Trophoblast cell (in vitro differentiated cells and primary cell): ENCODE data around the gene TIMP1.

ENCODE experiments used
- DNase-seq, 2 donors: peaks; one replicate each; pipeline ENCODE4 v3.0.0-alpha.2; 2016
- H2AFZ ChIP-seq: 2 replicates; pipeline ENCODE4 v1.6.1; 2013; ENCODE audit warnings: low read length, moderate library complexity, mild to moderate bottlenecking; ENCODE audit not compliant: insufficient read depth, poor library complexity
- H2AK5ac ChIP-seq: 2 replicates; pipeline ENCODE4 v1.6.1; 2013; ENCODE audit warnings: mild to moderate bottlenecking, low read length
- H2BK120ac ChIP-seq: 2 replicates; pipeline ENCODE4 v1.6.1; 2013; ENCODE audit warnings: low read length, mild to moderate bottlenecking, moderate library complexity; ENCODE audit not compliant: insufficient read depth, poor library complexity
- H2BK12ac ChIP-seq: 2 replicates; pipeline ENCODE4 v1.6.1; 2013; ENCODE audit warnings: mild to moderate bottlenecking, low read length, moderate library complexity
- H2BK5ac ChIP-seq: 2 replicates; pipeline ENCODE4 v1.6.1; 2013; ENCODE audit warnings: low read length, low read depth, moderate library complexity, mild to moderate bottlenecking; ENCODE audit not compliant: poor library complexity
- H3K14ac ChIP-seq: 2 replicates; pipeline ENCODE4 v1.6.1; 2013; ENCODE audit warnings: mild to moderate bottlenecking, low read length
- H3K18ac ChIP-seq: 2 replicates; pipeline ENCODE4 v1.6.1; 2013; ENCODE audit warnings: mild to moderate bottlenecking, low read length
- H3K23ac ChIP-seq: 2 replicates; pipeline ENCODE4 v1.6.1; 2013; ENCODE audit warnings: low read length
- H3K27ac ChIP-seq: 2 replicates; pipeline ENCODE4 v1.5.1; 2013; ENCODE audit warnings: low read depth, mild to moderate bottlenecking, inconsistent platforms, low read length, moderate library complexity
- H3K27me3 ChIP-seq: 2 replicates; pipeline ENCODE4 v1.6.1; 2013; ENCODE audit warnings: inconsistent platforms, mild to moderate bottlenecking, low read length, moderate library complexity; ENCODE audit not compliant: insufficient read depth
- H3K36me3 ChIP-seq, 2 experiments: 1 replicate in 1 of 2; 2 replicates in 1 of 2; pipeline ENCODE4 v1.6.1; 2013; ENCODE audit warnings: low read length in 2 of 2, mild to moderate bottlenecking in 2 of 2, moderate library complexity in 1 of 2; ENCODE audit not compliant: insufficient read depth in 2 of 2, control insufficient read depth in 1 of 2
- H3K4ac ChIP-seq: 2 replicates; pipeline ENCODE4 v1.6.1; 2013; ENCODE audit warnings: low read depth, mild to moderate bottlenecking, low read length, moderate library complexity
- H3K4me1 ChIP-seq, 2 experiments: 1 replicate in 1 of 2; 2 replicates in 1 of 2; pipeline ENCODE4 v1.6.1; 2013; ENCODE audit warnings: low read length in 2 of 2, mild to moderate bottlenecking in 2 of 2, moderate library complexity in 1 of 2; ENCODE audit not compliant: insufficient read depth in 2 of 2, control insufficient read depth in 1 of 2
- H3K4me2 ChIP-seq: 2 replicates; pipeline ENCODE4 v1.6.1; 2013; ENCODE audit warnings: inconsistent platforms, mild to moderate bottlenecking, low read length, moderate library complexity
- H3K4me3 ChIP-seq: 2 replicates; pipeline ENCODE4 v1.5.1; 2013; ENCODE audit warnings: mild to moderate bottlenecking, low read depth, low read length, inconsistent platforms
- H3K79me1 ChIP-seq: one replicate; pipeline ENCODE4 v1.6.1; 2013; ENCODE audit warnings: low read length
- H3K79me2 ChIP-seq: 2 replicates; pipeline ENCODE4 v1.6.1; 2013; ENCODE audit warnings: low read length, mild to moderate bottlenecking; ENCODE audit not compliant: control insufficient read depth, insufficient read depth, poor library complexity
- H3K9ac ChIP-seq: 2 replicates; pipeline ENCODE4 v1.6.1; 2013; ENCODE audit warnings: mild to moderate bottlenecking, low read length
- H3K9me3 ChIP-seq: 2 replicates; pipeline ENCODE4 v1.6.1; 2013; ENCODE audit warnings: low read depth, mild to moderate bottlenecking, control low read depth, inconsistent platforms, low read length; ENCODE audit not compliant: insufficient read depth
- H4K12ac ChIP-seq: 2 replicates; pipeline ENCODE4 v1.6.1; 2013; ENCODE audit warnings: low read depth, mild to moderate bottlenecking, low read length, moderate library complexity
- H4K8ac ChIP-seq: 2 replicates; pipeline ENCODE4 v1.6.1; 2013; ENCODE audit warnings: low read depth, mild to moderate bottlenecking, low read length, moderate library complexity
- H4K91ac ChIP-seq: one replicate; pipeline ENCODE4 v1.6.1; 2013; ENCODE audit warnings: low read depth, mild to moderate bottlenecking, low read length, moderate library complexity
- WGBS: extraction: QIAGEN DNeasy Blood & Tissue Kit; methylation state at CpG from one replicate; pipeline ENCODE4 v1.1.7; 2013; ENCODE audit warnings: missing lambda C conversion rate; ENCODE audit not compliant: insufficient read length, insufficient coverage; ENCODE audit errors: extremely low coverage; 5-methylcytosine and 5-hydroxymethylcytosine counted together

Gene TIMP1

DNA sequence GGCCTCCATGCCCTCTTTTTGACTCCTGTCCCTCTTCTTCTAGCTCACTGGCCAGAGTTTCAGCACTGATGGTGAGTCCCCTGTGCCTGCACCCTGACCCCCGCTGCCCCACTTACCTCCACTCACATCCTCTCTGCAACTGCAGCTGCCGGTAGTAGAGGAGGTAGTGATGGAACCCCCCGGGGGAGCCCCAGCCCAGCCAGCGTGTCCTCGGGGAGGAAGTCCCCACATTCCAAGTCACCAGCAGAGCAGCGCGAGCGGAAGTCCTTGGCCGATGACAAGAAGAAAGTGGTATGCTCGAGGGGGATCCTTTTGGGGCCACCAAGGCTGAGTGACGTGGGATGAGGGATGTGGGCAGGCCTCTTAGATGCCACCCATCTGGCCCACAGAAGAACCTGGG lies 15.4 kb upstream of the TIMP1 start:
- H2BK120ac ChIP-seq: no peak overlapping the region
- no CpG with 5 or more reads among the region's 11 CpGs for WGBS

DNA sequence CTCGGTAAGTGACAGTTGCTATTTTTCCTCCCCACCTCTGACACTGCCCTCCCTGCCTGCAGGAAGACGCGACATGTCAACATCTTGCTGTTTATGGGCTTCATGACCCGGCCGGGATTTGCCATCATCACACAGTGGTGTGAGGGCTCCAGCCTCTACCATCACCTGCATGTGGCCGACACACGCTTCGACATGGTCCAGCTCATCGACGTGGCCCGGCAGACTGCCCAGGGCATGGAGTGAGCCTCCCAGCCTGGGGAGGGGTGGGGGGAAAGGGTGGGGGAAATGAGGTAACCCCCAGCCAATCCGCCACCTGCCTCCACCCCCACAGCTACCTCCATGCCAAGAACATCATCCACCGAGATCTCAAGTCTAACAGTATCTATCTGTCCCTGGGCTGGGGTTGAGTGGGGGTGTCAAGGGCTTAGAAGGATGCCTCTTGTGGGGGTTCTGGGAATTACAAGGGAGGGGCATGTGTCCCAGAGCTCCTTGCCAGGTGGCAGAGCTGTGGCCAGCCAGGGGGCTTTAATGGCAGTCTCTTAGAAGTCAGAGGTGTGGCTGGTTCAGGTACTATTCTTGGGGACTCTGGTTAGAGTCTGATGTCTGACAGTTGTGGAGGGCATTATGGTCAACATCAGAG lies 13.5 kb upstream of the TIMP1 start:
- DNase-seq: no peak
- no peak overlapping the region for H2BK5ac ChIP-seq
- H3K23ac ChIP-seq: no peak overlapping the region
- H3K4me3 ChIP-seq: no peak overlapping the region
- peaks cover 3% of the 10 kb centered on the region for H3K79me1 ChIP-seq
- H3K79me2 ChIP-seq: peaks cover under 1% of the 10 kb centered on the region
- no peak overlapping the region for H3K4ac ChIP-seq
- H2AK5ac ChIP-seq: no peak overlapping the region
- no peak overlapping the region for H2BK120ac ChIP-seq
- H2BK12ac ChIP-seq: no peak overlapping the region
- H4K12ac ChIP-seq: no peak overlapping the region
- H3K9me3 ChIP-seq: peaks cover 2% of the 10 kb centered on the region
- no CpG with 5 or more reads among the region's 13 CpGs for WGBS
- no peak overlapping the region for H2AFZ ChIP-seq
- H4K91ac ChIP-seq: no peak overlapping the region
- H3K27ac ChIP-seq: no peak overlapping the region
- no peak overlapping the region for H3K14ac ChIP-seq
- H3K9ac ChIP-seq: no peak overlapping the region
- no peak overlapping the region for H4K8ac ChIP-seq
- H3K36me3 ChIP-seq: peaks cover 43 to 60% of the 10 kb centered on the region in 2 experiments
- no peak overlapping the region for H3K18ac ChIP-seq
- H3K4me1 ChIP-seq: peaks cover 9% of the 10 kb centered on the region in 2 experiments
- no peaks in the 10 kb centered on the region for H3K27me3 ChIP-seq
- H3K4me2 ChIP-seq: no peak overlapping the region

More for the DNA sequence above, 15.4 kb upstream of the TIMP1 start:
- Histone ChIP-seq H3K18ac (no peak overlapping the region), H4K8ac (no peak overlapping the region), H3K36me3 (peaks cover 46 to 64% of the 10 kb centered on the region in 2 experiments), H2BK12ac (no peak overlapping the region), H3K4me2 (no peak overlapping the region), H3K4ac (no peak overlapping the region), H3K14ac (no peak overlapping the region), H2AK5ac (no peak overlapping the region), H2AFZ (no peak overlapping the region), H4K91ac (no peak overlapping the region), H3K27me3 (no peaks in the 10 kb centered on the region), H3K79me2 (no peaks in the 10 kb centered on the region), H3K27ac (no peak overlapping the region), H3K9me3 (peaks cover under 1% of the 10 kb centered on the region), H4K12ac (no peak overlapping the region), H2BK5ac (no peak overlapping the region), H3K4me3 (no peak overlapping the region), H3K23ac (no peak overlapping the region), H3K4me1 (peaks cover 2% of the 10 kb centered on the region in 2 experiments), H3K79me1 (no peaks in the 10 kb centered on the region), H3K9ac (no peak overlapping the region)
- DNase-seq: no peak

DNA sequence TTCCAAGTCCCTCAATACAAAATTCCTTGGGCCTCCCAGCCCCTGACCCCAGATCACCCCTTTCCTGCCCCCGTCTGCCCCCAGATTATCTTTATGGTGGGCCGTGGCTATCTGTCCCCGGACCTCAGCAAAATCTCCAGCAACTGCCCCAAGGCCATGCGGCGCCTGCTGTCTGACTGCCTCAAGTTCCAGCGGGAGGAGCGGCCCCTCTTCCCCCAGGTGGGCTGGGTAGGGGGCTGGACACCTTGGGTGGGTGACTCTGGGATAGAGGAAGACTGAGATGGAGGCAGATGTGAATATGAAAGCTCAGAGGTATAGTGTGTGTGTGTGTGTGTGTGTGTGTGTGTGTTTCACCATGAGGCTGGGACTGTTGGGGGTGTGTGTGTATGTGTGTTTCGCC lies 11.4 kb upstream of the TIMP1 start:
- H3K4me1 ChIP-seq: peaks cover 12 to 18% of the 10 kb centered on the region in 2 experiments
- H4K8ac ChIP-seq: no peak overlapping the region
- H3K4me2 ChIP-seq: no peak overlapping the region
- H3K23ac ChIP-seq: no peak overlapping the region
- no peak overlapping the region for H3K14ac ChIP-seq
- no CpG with 5 or more reads among the region's 8 CpGs for WGBS
- H3K9ac ChIP-seq: no peak overlapping the region
- no peak overlapping the region for H3K18ac ChIP-seq
- H3K4me3 ChIP-seq: no peak overlapping the region
- DNase-seq: no peak
- H3K9me3 ChIP-seq: peaks cover 2% of the 10 kb centered on the region
- H2BK12ac ChIP-seq: no peak overlapping the region
- no peak overlapping the region for H4K91ac ChIP-seq
- no peak overlapping the region for H3K4ac ChIP-seq
- H3K36me3 ChIP-seq: peaks cover 38 to 47% of the 10 kb centered on the region in 2 experiments
- H3K79me2 ChIP-seq: peaks cover 3% of the 10 kb centered on the region
- no peaks in the 10 kb centered on the region for H3K27me3 ChIP-seq
- H2BK5ac ChIP-seq: no peak overlapping the region
- H3K27ac ChIP-seq: no peak overlapping the region
- no peak overlapping the region for H2BK120ac ChIP-seq
- no peak overlapping the region for H2AFZ ChIP-seq
- peak overlapping the region; percentile 22 for H4K12ac ChIP-seq
- H2AK5ac ChIP-seq: no peak overlapping the region
- peaks cover 13% of the 10 kb centered on the region for H3K79me1 ChIP-seq

DNA sequence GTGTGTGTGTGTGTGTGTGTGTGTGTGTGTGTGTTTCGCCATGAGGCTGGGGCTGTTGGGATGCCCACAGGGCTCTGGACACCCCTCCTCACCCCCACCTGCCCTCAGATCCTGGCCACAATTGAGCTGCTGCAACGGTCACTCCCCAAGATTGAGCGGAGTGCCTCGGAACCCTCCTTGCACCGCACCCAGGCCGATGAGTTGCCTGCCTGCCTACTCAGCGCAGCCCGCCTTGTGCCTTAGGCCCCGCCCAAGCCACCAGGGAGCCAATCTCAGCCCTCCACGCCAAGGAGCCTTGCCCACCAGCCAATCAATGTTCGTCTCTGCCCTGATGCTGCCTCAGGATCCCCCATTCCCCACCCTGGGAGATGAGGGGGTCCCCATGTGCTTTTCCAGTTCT lies 11.0 kb upstream of the TIMP1 start:
- no peak for DNase-seq
- WGBS: no CpG with 5 or more reads among the region's 11 CpGs
- H3K9ac ChIP-seq: no peak overlapping the region
- H2AFZ ChIP-seq: no peak overlapping the region
- H3K27me3 ChIP-seq: no peaks in the 10 kb centered on the region
- H3K14ac ChIP-seq: no peak overlapping the region
- no peak overlapping the region for H4K91ac ChIP-seq
- H4K8ac ChIP-seq: no peak overlapping the region
- H3K4me3 ChIP-seq: no peak overlapping the region
- H2AK5ac ChIP-seq: no peak overlapping the region
- peaks cover 38 to 47% of the 10 kb centered on the region in 2 experiments for H3K36me3 ChIP-seq
- no peak overlapping the region for H3K23ac ChIP-seq
- H3K18ac ChIP-seq: no peak overlapping the region
- no peak overlapping the region for H3K4me2 ChIP-seq
- no peak overlapping the region for H4K12ac ChIP-seq
- H2BK12ac ChIP-seq: no peak overlapping the region
- H3K79me2 ChIP-seq: peaks cover 3% of the 10 kb centered on the region
- H3K9me3 ChIP-seq: peaks cover 2% of the 10 kb centered on the region
- H3K4me1 ChIP-seq: peaks cover 12 to 18% of the 10 kb centered on the region in 2 experiments
- H3K4ac ChIP-seq: no peak overlapping the region
- no peak overlapping the region for H2BK5ac ChIP-seq
- H2BK120ac ChIP-seq: peak overlapping the region; percentile 11
- peaks cover 13% of the 10 kb centered on the region for H3K79me1 ChIP-seq
- H3K27ac ChIP-seq: no peak overlapping the region
